Neuronal stem cell (in vitro differentiated cells): ENCODE data around the gene SNX11.

Source experiments
- DNase-seq: peaks from one replicate; pipeline ENCODE4 v3.0.0-alpha.2; 2013; ENCODE audit warnings: low spot score
- H2AFZ ChIP-seq: one replicate; pipeline ENCODE4 v1.6.1; 2013; ENCODE audit warnings: mild to moderate bottlenecking, low read length, inconsistent platforms
- H2AK5ac ChIP-seq: 2 replicates; pipeline ENCODE4 v1.6.1; 2013; ENCODE audit warnings: low read depth, mild to moderate bottlenecking, inconsistent platforms, low read length, moderate library complexity, mixed read lengths
- H2BK120ac ChIP-seq: 2 replicates; pipeline ENCODE4 v1.6.1; 2013; ENCODE audit warnings: low read depth, mild to moderate bottlenecking, inconsistent platforms, low read length, moderate library complexity, mixed read lengths
- H2BK12ac ChIP-seq: one replicate; pipeline ENCODE4 v1.6.1; 2013; ENCODE audit warnings: low read length, inconsistent platforms
- H2BK15ac ChIP-seq: 2 replicates; pipeline ENCODE4 v1.6.1; 2013; ENCODE audit warnings: mild to moderate bottlenecking, low read length, inconsistent platforms, mixed read lengths
- H2BK5ac ChIP-seq: one replicate; pipeline ENCODE4 v1.6.1; 2013; ENCODE audit warnings: inconsistent platforms, mild to moderate bottlenecking, low read length, moderate library complexity
- H3K14ac ChIP-seq: one replicate; pipeline ENCODE4 v1.6.1; 2013; ENCODE audit warnings: low read length, inconsistent platforms
- H3K18ac ChIP-seq: 2 replicates; pipeline ENCODE4 v1.6.1; 2013; ENCODE audit warnings: low read length, inconsistent platforms
- H3K23ac ChIP-seq: 2 replicates; pipeline ENCODE4 v1.6.1; 2013; ENCODE audit warnings: low read depth, mild to moderate bottlenecking, mixed read lengths, low read length, inconsistent platforms; ENCODE audit not compliant: poor library complexity
- H3K27ac ChIP-seq: replicated peaks from 3 replicates; pipeline ENCODE4 v1.5.1; 2013; ENCODE audit warnings: low read length, inconsistent platforms
- H3K27me3 ChIP-seq, 3 experiments: 2 replicates each; pipeline ENCODE4 v1.6.1; 2013; ENCODE audit warnings: low read length in 3 of 3, mild to moderate bottlenecking in 2 of 3, inconsistent platforms in 1 of 3, low read depth in 1 of 3, mixed read lengths in 1 of 3, moderate library complexity in 1 of 3; ENCODE audit not compliant: control insufficient read depth in 3 of 3, insufficient read depth in 3 of 3
- H3K36me3 ChIP-seq, 2 donors: replicated peaks in 1 of 2; 2 replicates each; pipeline ENCODE4 v1.6.1; 2013; ENCODE audit warnings: low read length in 2 of 2; ENCODE audit not compliant: control insufficient read depth in 2 of 2, insufficient read depth in 2 of 2
- H3K4ac ChIP-seq: 2 replicates; pipeline ENCODE4 v1.6.1; 2013; ENCODE audit warnings: inconsistent platforms, mild to moderate bottlenecking, low read length, moderate library complexity
- H3K4me1 ChIP-seq, 2 donors: 1 replicate in 1 of 2; 2 replicates in 1 of 2; pipeline ENCODE4 v1.6.1; 2013; ENCODE audit warnings: low read length in 2 of 2, low read depth in 1 of 2; ENCODE audit not compliant: control insufficient read depth in 2 of 2, insufficient read depth in 1 of 2
- H3K4me2 ChIP-seq: one replicate; pipeline ENCODE4 v1.6.1; 2013; ENCODE audit warnings: mild to moderate bottlenecking, low read length, inconsistent platforms; ENCODE audit not compliant: insufficient read depth, poor library complexity, severe bottlenecking
- H3K4me3 ChIP-seq, 2 donors: 2 replicates each; pipeline ENCODE4 v1.5.1; 2013; ENCODE audit warnings: low read length in 2 of 2, mild to moderate bottlenecking in 2 of 2, inconsistent platforms in 1 of 2, moderate library complexity in 1 of 2
- H3K79me1 ChIP-seq: one replicate; pipeline ENCODE4 v1.6.1; 2013; ENCODE audit warnings: low read depth, mild to moderate bottlenecking, inconsistent platforms, low read length, moderate library complexity
- H3K9ac ChIP-seq: one replicate; pipeline ENCODE4 v1.6.1; 2013; ENCODE audit warnings: mild to moderate bottlenecking, low read depth, low read length, inconsistent platforms; ENCODE audit not compliant: poor library complexity
- H3K9me3 ChIP-seq, 2 donors: replicated peaks in 1 of 2; 2 replicates each; pipeline versions ENCODE3 to v1.6.1; 2013; ENCODE audit warnings: low read length in 2 of 2, mild to moderate bottlenecking in 2 of 2, inconsistent platforms in 1 of 2, low read depth in 1 of 2, mixed read lengths in 1 of 2, moderate library complexity in 1 of 2; ENCODE audit not compliant: control insufficient read depth in 2 of 2, insufficient read depth in 1 of 2
- H4K8ac ChIP-seq: one replicate; pipeline ENCODE4 v1.6.1; 2013; ENCODE audit warnings: low read depth, mild to moderate bottlenecking, inconsistent platforms, low read length, moderate library complexity
- H4K91ac ChIP-seq: one replicate; pipeline ENCODE4 v1.6.1; 2013; ENCODE audit warnings: low read length, low read depth, mild to moderate bottlenecking, inconsistent platforms; ENCODE audit not compliant: poor library complexity
- WGBS, 2 donors: extraction: QIAGEN DNeasy Blood & Tissue Kit; methylation state at CpG; one replicate each; pipeline ENCODE4 v1.1.7; 2013; ENCODE audit warnings: missing lambda C conversion rate in 2 of 2, mixed read lengths in 1 of 2; ENCODE audit not compliant: insufficient read length in 2 of 2, insufficient replicate concordance in 1 of 2; ENCODE audit errors: extremely low coverage in 2 of 2; 5-methylcytosine and 5-hydroxymethylcytosine counted together

Gene SNX11

GRCh38 chr17:48093341-48094045 is 14.1 kb upstream of the SNX11 start:
- Histone ChIP-seq H3K27me3 (no peaks in the 10 kb centered on the region), H3K9ac (no peak overlapping the region), H2AK5ac (no peak overlapping the region), H3K23ac (no peak overlapping the region), H3K79me1 (peaks cover 4% of the 10 kb centered on the region), H2AFZ (no peak overlapping the region), H3K9me3 (no peaks in the 10 kb centered on the region), H2BK12ac (no peak overlapping the region), H3K4ac (no peak overlapping the region), H3K4me1 (no peaks in the 10 kb centered on the region), H2BK120ac (no peak overlapping the region), H2BK5ac (no peak overlapping the region), H4K8ac (no peak overlapping the region), H3K36me3 (peaks cover 3 to 70% of the 10 kb centered on the region in 2 donors), H3K4me2 (no peak overlapping the region), H3K27ac (no peak overlapping the region), H3K18ac (no peak overlapping the region), H4K91ac (no peak overlapping the region), H2BK15ac (no peak overlapping the region), H3K14ac (no peak overlapping the region), H3K4me3 (no peak overlapping the region)
- WGBS, 2 donors = no CpG with 5 or more reads among the region's 11 CpGs
- no peak for DNase-seq

DNA sequence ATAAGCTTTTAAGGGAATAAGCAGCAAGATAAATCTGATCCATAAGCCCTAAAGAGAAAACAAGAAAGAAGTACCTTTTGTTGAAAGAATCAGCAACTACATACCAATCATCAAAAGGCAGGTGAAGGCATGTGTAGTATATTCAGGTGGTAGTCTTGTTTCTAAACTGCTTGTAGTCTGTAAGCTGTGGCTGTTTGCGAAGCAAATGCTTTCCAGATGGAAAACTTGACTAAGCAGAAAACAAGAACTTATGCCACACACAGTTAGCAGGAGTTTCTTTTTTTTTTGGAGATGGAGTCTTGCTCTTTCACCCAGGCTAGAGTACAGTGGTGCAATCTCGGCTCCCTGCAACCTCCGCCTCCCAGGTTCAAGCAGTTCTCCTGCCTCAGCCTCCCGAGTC is 12.0 kb upstream of the SNX11 start:
- Histone ChIP-seq H3K27ac (no peak overlapping the region), H3K36me3 (peaks cover 3 to 67% of the 10 kb centered on the region in 2 donors), H3K27me3 (no peaks in the 10 kb centered on the region), H3K4me3 (no peak overlapping the region), H4K91ac (no peak overlapping the region), H3K4ac (no peak overlapping the region), H3K9me3 (peaks cover 0 to 3% of the 10 kb centered on the region in 2 donors), H3K14ac (no peak overlapping the region), H2BK120ac (no peak overlapping the region), H3K18ac (no peak overlapping the region), H2BK15ac (no peak overlapping the region), H2AK5ac (no peak overlapping the region), H3K4me2 (no peak overlapping the region), H3K9ac (no peak overlapping the region), H2BK5ac (no peak overlapping the region), H4K8ac (no peak overlapping the region), H2AFZ (no peak overlapping the region), H3K23ac (no peak overlapping the region), H3K4me1 (no peaks in the 10 kb centered on the region), H3K79me1 (peaks cover 4% of the 10 kb centered on the region), H2BK12ac (no peak overlapping the region)
- WGBS, 2 donors = no CpG with 5 or more reads among the region's 4 CpGs
- DNase-seq = no peak

- H2AK5ac ChIP-seq = no peak overlapping the region
- no peak overlapping the region for H2BK15ac ChIP-seq
- no peak overlapping the region for H3K18ac ChIP-seq
- no peaks in the 10 kb centered on the region for H3K27me3 ChIP-seq
- no peak overlapping the region for H2BK12ac ChIP-seq
- peak overlapping the region; percentile 96 for H3K27ac ChIP-seq
- H3K23ac ChIP-seq = no peak overlapping the region
- H3K4me2 ChIP-seq = peak overlapping the region; percentile 73
- no peak overlapping the region for H4K91ac ChIP-seq
- H3K9ac ChIP-seq = no peak overlapping the region
- 100% methylated on average over 2 to 4 of the region's 10 CpGs for WGBS, 2 donors
- peak overlapping the region; percentile 88 for H2AFZ ChIP-seq
- no peak overlapping the region for H3K14ac ChIP-seq
- H3K4me1 ChIP-seq = no peaks in the 10 kb centered on the region
- peaks cover 3 to 34% of the 10 kb centered on the region in 2 donors for H3K36me3 ChIP-seq
- peaks cover 0 to 3% of the 10 kb centered on the region in 2 donors for H3K9me3 ChIP-seq
- peaks cover 3% of the 10 kb centered on the region for H3K79me1 ChIP-seq
- H3K4me3 ChIP-seq = peak overlapping the region; percentile 83 to 95
- DNase-seq = no peak
- H3K4ac ChIP-seq = no peak overlapping the region
- H2BK120ac ChIP-seq = no peak overlapping the region
- peak overlapping the region; percentile 79 for H2BK5ac ChIP-seq
- no peak overlapping the region for H4K8ac ChIP-seq
Observed at GRCh38 chr17:48100160-48100559, 7.4 kb upstream of the SNX11 start.

GRCh38 chr17:48100591-48101011 is 7.0 kb upstream of the SNX11 start:
- Histone ChIP-seq H3K79me1 (peaks cover 3% of the 10 kb centered on the region), H2BK5ac (peak overlapping the region; percentile 79), H3K9ac (peak overlapping the region; percentile 94), H3K14ac (peak overlapping the region; percentile 97), H4K91ac (no peak overlapping the region), H2BK120ac (peak overlapping the region; percentile 66), H3K18ac (peak overlapping the region; percentile 96), H3K4ac (no peak overlapping the region), H2AK5ac (no peak overlapping the region), H2BK12ac (no peak overlapping the region), H3K27ac (peak overlapping the region; percentile 96), H3K9me3 (peaks cover 0 to 3% of the 10 kb centered on the region in 2 donors), H3K27me3 (no peaks in the 10 kb centered on the region), H2AFZ (peak overlapping the region; percentile 88), H3K4me3 (peak overlapping the region; percentile 83 to 95), H3K23ac (peak overlapping the region; percentile 70), H3K4me2 (peak overlapping the region; percentile 73), H4K8ac (no peak overlapping the region), H2BK15ac (no peak overlapping the region), H3K36me3 (peaks cover 3 to 30% of the 10 kb centered on the region in 2 donors), H3K4me1 (no peaks in the 10 kb centered on the region)
- no CpG with 5 or more reads among the region's 23 CpGs for WGBS, 2 donors
- no peak for DNase-seq
